Tibial artery (tissue), 4 donors: ENCODE measurements around the gene CFAP97.
"Not testable (repeated sequence)": the region's sequence is repeated elsewhere in the genome, so short reads cannot be mapped to it uniquely, and the experiment has no call there.

Experiments
- DNase-seq, 2 donors: peaks; one replicate each; pipeline ENCODE4 v3.0.0-alpha.2; 2019
- H3K27ac ChIP-seq, 2 donors: fragments of 200-600 bp; sonication (generic) in 1 of 2; 1 replicate in 1 of 2; 2 replicates in 1 of 2; pipeline ENCODE4 v1.5.1; 2018 to 2019; ENCODE audit warnings: mild to moderate bottlenecking in 1 of 2
- H3K27me3 ChIP-seq, 2 donors: fragments of 200-600 bp; sonication (generic) in 1 of 2; one replicate each; pipeline versions ENCODE4 v1.5.1 to v1.6.0; 2016 to 2019
- H3K36me3 ChIP-seq, 3 donors: fragments of 200-600 bp; sonication (generic) in 2 of 3; one replicate each; pipeline ENCODE4 v1.5.1; 2016 to 2019; ENCODE audit warnings: mild to moderate bottlenecking in 2 of 3
- H3K4me1 ChIP-seq, 4 donors: fragments of 200-600 bp; sonication (generic) in 2 of 4; 1 replicate in 3 of 4; 2 replicates in 1 of 4; pipeline ENCODE4 v1.5.1; 2016 to 2019
- H3K4me3 ChIP-seq, 2 donors: fragments of 200-600 bp; sonication (generic) in 1 of 2; 1 replicate in 1 of 2; 2 replicates in 1 of 2; pipeline ENCODE4 v1.5.1; 2018 to 2019; ENCODE audit warnings: mild to moderate bottlenecking in 2 of 2
- H3K9me3 ChIP-seq, 3 donors: fragments of 200-600 bp; sonication (generic) in 1 of 3; one replicate each; pipeline ENCODE4 v1.5.1; 2016 to 2019
- intact Hi-C: fragments of 100-400 bp; cut with DNase I; formaldehyde crosslinking; loops from one replicate; pipeline ENCODE4 v1.15.0; 2023; ENCODE audit warnings: low total_unique reads
- TF ChIP-seq, protein P1 (sequence below), 2 experiments: fragments of 200-600 bp in 1 of 2; fragments of 450-650 bp in 1 of 2; IDR thresholded peaks; one replicate each; pipeline ENCODE4 v1.5.1; 2017 to 2019; ENCODE audit warnings: antibody characterized with exemption in 2 of 2, mild to moderate bottlenecking in 1 of 2, moderate library complexity in 1 of 2

CFAP97 gene

DNA sequence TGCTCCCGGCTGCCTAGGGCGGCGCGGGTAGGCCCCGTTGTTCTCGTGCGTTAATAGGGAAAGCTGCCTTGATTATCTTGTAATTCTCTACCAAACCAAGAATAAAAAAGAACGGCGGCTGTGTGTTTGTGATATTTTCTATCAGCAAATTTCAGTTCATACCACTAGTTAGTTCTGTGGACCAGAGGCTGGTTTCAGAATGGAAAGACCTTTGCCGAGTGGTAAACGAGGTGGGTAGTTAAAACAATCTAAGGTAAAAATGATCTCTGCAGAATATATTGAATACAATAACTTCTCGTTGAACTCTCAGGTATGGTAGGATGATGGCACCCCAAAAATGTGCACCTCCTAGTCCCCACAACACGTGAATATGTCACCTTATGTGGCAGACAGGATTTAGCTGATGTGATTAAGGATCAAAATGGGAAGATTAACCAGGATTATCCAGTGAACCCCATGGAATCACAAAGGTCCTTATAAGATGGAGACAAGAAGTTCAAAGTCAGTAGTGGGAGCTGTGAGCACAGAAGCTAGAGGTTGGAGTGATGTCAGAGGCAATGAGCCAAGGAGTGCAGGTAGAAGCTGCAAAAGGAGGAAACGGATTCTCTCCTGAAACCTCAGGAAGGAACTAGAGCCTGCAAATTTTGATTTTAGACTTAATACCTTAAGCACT is 574 bp upstream of the CFAP97 start:
- H3K9me3 ChIP-seq: no peaks in the 10 kb centered on the region
- TF ChIP-seq, protein P1, sequence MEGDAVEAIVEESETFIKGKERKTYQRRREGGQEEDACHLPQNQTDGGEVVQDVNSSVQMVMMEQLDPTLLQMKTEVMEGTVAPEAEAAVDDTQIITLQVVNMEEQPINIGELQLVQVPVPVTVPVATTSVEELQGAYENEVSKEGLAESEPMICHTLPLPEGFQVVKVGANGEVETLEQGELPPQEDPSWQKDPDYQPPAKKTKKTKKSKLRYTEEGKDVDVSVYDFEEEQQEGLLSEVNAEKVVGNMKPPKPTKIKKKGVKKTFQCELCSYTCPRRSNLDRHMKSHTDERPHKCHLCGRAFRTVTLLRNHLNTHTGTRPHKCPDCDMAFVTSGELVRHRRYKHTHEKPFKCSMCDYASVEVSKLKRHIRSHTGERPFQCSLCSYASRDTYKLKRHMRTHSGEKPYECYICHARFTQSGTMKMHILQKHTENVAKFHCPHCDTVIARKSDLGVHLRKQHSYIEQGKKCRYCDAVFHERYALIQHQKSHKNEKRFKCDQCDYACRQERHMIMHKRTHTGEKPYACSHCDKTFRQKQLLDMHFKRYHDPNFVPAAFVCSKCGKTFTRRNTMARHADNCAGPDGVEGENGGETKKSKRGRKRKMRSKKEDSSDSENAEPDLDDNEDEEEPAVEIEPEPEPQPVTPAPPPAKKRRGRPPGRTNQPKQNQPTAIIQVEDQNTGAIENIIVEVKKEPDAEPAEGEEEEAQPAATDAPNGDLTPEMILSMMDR (IDR thresholded peaks at IDR 0.05): peak in 1 of 2 experiments; percentile 14
- DNase-seq: no peak
- H3K36me3 ChIP-seq: no peaks in the 10 kb centered on the region
- peaks cover 0 to 47% (median 16%) of the 10 kb centered on the region in 4 donors for H3K4me1 ChIP-seq
- peak overlapping the region; percentile 61 to 76 for H3K4me3 ChIP-seq
- no peaks in the 10 kb centered on the region for H3K27me3 ChIP-seq
- H3K27ac ChIP-seq: peak overlapping the region; percentile 94 to 97
- intact Hi-C loops: loop anchor here (5.0 to 10.0 kb wide), 4 partner anchors 193 to 823 kb away; partner anchors contain the start of genes ANKRD37 and LRP2BP

DNA sequence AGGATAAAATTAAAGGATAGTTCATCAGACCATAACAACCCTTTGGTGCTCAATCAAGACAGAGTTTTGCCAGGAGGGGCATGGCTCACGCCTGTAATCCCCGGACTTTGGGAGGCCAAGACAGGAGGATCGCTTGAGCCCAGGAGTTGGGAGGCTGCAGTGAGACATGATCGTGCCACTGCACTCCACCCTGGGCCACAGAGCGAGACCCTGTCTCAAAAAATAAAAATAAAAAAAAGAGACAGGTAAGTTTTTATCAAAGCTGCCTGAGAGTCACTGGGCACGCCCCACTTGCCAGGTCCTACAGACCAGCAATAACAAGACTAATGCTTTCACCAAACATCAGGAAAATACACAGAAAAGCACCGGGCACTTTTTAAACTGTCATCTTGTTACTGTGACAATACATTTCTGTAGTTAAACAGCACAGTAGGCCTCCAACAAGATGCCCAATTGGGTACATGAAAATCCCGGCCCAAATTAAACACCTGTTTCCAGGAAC is 765 bp downstream of the CFAP97 start:
- Histone ChIP-seq H3K4me3 (peak overlapping the region; percentile 61 to 76), H3K27ac (peak overlapping the region; percentile 94 to 97), H3K27me3 (no peaks in the 10 kb centered on the region), H3K36me3 (no peaks in the 10 kb centered on the region), H3K9me3 (no peaks in the 10 kb centered on the region), H3K4me1 (peaks cover 0 to 42% (median 16%) of the 10 kb centered on the region in 4 donors)
- no peak for DNase-seq
- intact Hi-C loops: loop anchor here (5.0 to 10.0 kb wide), 4 partner anchors 194 to 824 kb away; partner anchors contain the start of genes ANKRD37 and LRP2BP
- TF ChIP-seq, protein P1 (IDR thresholded peaks at IDR 0.05): no peak

DNA sequence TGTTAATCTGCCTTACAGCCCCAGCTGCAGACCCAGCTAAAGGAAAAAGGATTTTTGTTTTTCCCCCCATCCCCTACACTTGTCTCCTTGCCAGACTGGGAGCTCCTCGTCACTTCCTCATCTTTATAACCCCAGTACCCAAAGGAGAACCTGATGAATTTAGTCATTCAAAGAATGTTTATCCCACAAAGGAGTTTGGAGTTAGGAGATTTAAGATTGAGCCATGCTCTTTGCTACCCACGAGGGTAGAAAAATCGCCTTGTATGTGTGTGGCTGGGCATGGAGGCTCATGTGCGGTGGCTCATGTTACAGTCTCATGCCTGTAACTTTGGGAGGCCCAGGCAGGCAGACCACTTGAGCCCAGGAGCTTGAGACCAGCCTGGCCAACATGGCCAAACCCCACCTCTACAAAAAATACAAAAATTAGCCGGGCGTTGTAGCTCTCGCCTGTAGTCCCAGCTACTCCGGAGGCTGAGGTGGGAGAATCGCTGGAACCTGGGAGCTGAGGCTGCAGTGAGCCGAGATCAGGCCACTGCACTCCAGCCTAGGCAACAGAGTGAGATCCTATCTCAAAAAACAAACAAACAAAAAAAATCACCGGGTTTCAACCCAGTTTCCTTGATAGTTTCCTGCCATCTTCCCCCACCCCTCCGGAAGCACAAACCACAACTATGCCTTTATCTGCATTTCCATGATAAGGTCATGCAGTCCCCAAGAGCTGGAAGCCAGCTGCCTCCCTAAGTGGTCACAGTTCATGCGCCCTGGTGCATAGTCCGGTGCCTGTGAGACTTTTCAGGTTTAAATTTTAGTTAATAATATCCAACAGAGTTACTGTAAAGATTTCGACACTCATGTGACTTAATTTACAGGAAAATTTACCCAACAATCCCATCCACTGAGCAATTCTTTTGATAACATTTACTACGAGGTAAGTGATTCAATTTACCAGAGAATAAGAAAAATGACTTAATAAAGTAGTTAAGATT is 1.5 kb downstream of the CFAP97 start:
- H3K36me3 ChIP-seq: no peaks in the 10 kb centered on the region
- DNase-seq: no peak
- no peaks in the 10 kb centered on the region for H3K9me3 ChIP-seq
- intact Hi-C loops: loop anchor here (5.0 to 10.0 kb wide), 4 partner anchors 195 to 825 kb away; partner anchors contain the start of genes ANKRD37 and LRP2BP
- peaks cover 0 to 42% (median 16%) of the 10 kb centered on the region in 4 donors for H3K4me1 ChIP-seq
- TF ChIP-seq, protein P1 (IDR thresholded peaks at IDR 0.05): no peak
- no peaks in the 10 kb centered on the region for H3K27me3 ChIP-seq
- peak overlapping the region; percentile 94 to 97 for H3K27ac ChIP-seq
- H3K4me3 ChIP-seq: peak overlapping the region in 1 of 2 donors; percentile 61

DNA sequence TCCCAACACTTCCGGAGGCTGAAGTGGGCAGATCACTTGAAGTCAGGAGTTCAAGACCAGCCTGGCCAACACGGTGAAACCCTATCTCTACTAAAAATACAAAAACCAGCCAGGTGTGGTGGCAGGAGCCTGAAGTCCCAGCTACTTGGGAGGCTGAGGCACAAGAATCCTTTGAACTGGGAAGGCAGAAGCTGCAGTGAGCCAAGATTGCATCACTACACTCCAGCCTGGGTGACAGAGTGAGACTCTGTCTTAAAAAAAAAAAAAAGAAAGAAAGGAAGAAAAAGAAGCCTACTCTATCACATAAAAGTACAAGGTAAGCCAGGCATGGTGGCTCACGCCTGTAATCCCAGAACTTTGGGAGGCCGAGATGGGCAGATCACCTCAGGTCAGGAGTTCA is 5.6 kb downstream of the CFAP97 start:
- H3K36me3 ChIP-seq, H3K9me3 ChIP-seq, H3K27ac ChIP-seq, intact Hi-C loops, H3K27me3 ChIP-seq, H3K4me3 ChIP-seq, DNase-seq: not testable (repeated sequence)
- peaks cover 0 to 33% (median 9%) of the 10 kb centered on the region in 4 donors for H3K4me1 ChIP-seq

DNA sequence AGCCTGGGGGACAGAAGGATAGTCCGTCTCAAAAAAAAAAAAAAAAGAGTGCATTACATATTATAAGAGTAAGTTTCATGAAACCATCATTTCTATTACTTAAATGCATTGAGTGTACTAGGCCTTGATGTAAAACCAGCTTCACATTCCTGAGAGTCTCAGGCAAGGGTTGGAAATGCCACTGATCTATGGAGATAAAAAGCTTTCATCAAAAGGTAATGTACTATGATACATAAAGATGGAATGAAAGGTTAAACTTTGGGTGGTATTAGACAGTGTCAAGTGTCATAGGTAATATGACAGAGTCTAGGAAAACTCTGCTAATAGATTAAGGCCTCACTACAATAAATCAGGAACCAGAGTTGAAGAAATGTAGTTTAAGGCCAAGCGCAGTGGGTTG is 7.4 kb downstream of the CFAP97 start:
- intact Hi-C loops: no loop called here
- no peak overlapping the region for H3K27ac ChIP-seq
- H3K4me3 ChIP-seq: no peak overlapping the region
- no peak for DNase-seq
- no peaks in the 10 kb centered on the region for H3K27me3 ChIP-seq
- no peaks in the 10 kb centered on the region for H3K36me3 ChIP-seq
- H3K9me3 ChIP-seq: no peaks in the 10 kb centered on the region
- H3K4me1 ChIP-seq: peaks cover 0 to 20% (median 2%) of the 10 kb centered on the region in 4 donors
- TF ChIP-seq, protein P1 (IDR thresholded peaks at IDR 0.05): no peak
